Measurements from ENCODE around the gene RANBP9. TPM values are rescaled to one million over a fixed set of nuclear protein-coding genes. Genes with fewer than 3 reads are reported as not detected.
A peak's percentile ranks its signal among the peaks of the same experiment; 100 is the strongest.

The RANBP9 gene
- total and polyA plus RNA-seq, 9 of the 15 experiments (the other 6 are each of a cell fraction or from before 2014, with no cell fraction given) = 27.5 to 130 (median 61.5) TPM

DNA sequence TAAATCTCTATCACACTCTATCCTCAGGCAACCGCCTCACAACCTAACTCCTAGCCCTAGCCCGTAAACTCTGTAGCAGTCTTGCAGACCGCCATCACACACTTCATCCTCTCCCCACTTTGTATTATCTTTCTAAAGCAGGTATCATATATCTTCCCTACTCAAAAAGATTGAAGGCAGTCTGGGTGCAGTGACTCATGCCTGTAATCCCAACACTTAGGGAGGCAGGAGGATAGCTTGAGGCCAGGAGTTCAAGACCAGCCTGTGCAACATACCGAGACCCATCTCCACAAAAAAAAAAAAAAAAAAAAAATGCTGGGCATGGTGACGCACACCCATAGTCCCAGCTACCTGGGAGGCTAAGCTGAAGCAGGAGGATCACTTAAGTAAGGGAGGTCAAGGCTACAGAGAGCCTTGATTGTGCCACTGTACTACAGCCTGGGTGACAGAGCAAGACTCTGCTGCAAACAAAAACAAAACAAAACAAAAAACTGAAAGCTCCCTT is 22.9 kb downstream of the RANBP9 start:
- Histone ChIP-seq H3K4me1 (replicated peaks in 1 of 2; ENCODE audit: control insufficient read depth in 2 of 2, insufficient read depth in 2 of 2, low read length in 2 of 2) (peaks cover 10 to 32% of the 10 kb centered on the region in 2 experiments; a peak in 4 of 5 replicates), H3K4me2 (ENCODE audit: insufficient read depth, low read length) (no peak overlapping the region; the same call in 1 of the 2 replicates), H3K9me1 (ENCODE audit: control insufficient read depth, insufficient read depth, low read length) (no peaks in the 10 kb centered on the region), H4K20me1 (replicated peaks; ENCODE audit: control insufficient read depth, insufficient read depth, low read length) (no peaks in the 10 kb centered on the region), H3K36me3 (ENCODE audit: control insufficient read depth, insufficient read depth, low read length) (peaks cover 73% of the 10 kb centered on the region), H3K4me3 (no peak overlapping the region), H3K79me2 (ENCODE audit: control insufficient read depth, insufficient read depth, low read length) (peaks cover 92% of the 10 kb centered on the region), H3K9me3 (replicated peaks; ENCODE audit: control insufficient read depth, insufficient read depth, low read depth, low read length) (no peaks in the 10 kb centered on the region), H3K9ac (ENCODE audit: insufficient read depth in 1 of 2, low read depth in 2 of 2, low read length in 2 of 2) (no peak overlapping the region), H3K27me3 (ENCODE audit: control insufficient read depth in 2 of 2, insufficient read depth in 2 of 2, low read length in 2 of 2) (no peaks in the 10 kb centered on the region), H2AFZ (ENCODE audit: low read depth, low read length) (no peak overlapping the region), H3K27ac (ENCODE audit: extremely low read depth, low read depth, low read length) (peak overlapping the region; percentile 45; the same call in 1 of the 3 replicates)
- 3% methylated on average over 5 of the region's 5 CpGs for WGBS (ENCODE audit: insufficient coverage, low coverage, missing lambda C conversion rate)
- FAIRE-seq (peak; percentile 89), ATAC-seq (peak; percentile 79), DNase-seq (ENCODE audit: extremely low read depth in 1 of 4, low spot score in 3 of 4) (peak in 2 of 4 experiments; percentile 82 to 88)
- in situ Hi-C loops (cut with MboI) (no loop called here), intact Hi-C loops (cut with micrococcal nuclease) (no loop called here)
- BruUV-seq (replicated peaks) = no TSS peak
- ChIA-PET CTCF (ENCODE audit: low intra/inter-chr PET ratio) (interaction anchor here (0.9 kb wide), 1 partner anchor 21 kb away, joined by 3 read pairs; no protein-coding TSS in a partner anchor), POLR2A (interaction anchor here (0.9 to 2.5 kb wide), 4 partner anchors 9 to 14 kb away, joined by 3 to 15 read pairs (median 6); no protein-coding TSS in a partner anchor)
- TF ChIP-seq ATF7 (IDR thresholded peaks at IDR 0.05) (0 out of 2 replicates have a peak, but pooled peaks have one; percentile 41), EP300 (IDR thresholded peaks at IDR 0.05; ENCODE audit: low read length) (peak; percentile 72; the same call in 1 of the 2 replicates), CTBP1 (IDR thresholded peaks at IDR 0.05; ENCODE audit: borderline replicate concordance) (peak; percentile 68), ZNF146 (CRISPR knock-in tag; IDR thresholded peaks at IDR 0.05; ENCODE audit: unreplicated experiment) (no peak), MIER1 (IDR thresholded peaks at IDR 0.05; ENCODE audit: low read depth) (0 out of 2 replicates have a peak, but pooled peaks have one; percentile 17), MYBL2 (IDR thresholded peaks at IDR 0.05; ENCODE audit: low read depth) (no peak), MYBL2 (CRISPR knock-in tag; IDR thresholded peaks at IDR 0.05; ENCODE audit: borderline replicate concordance) (no peak), ILK (tag; IDR thresholded peaks at IDR 0.05; ENCODE audit: borderline replicate concordance, low read depth) (no peak), ARHGAP35 (IDR thresholded peaks at IDR 0.05; ENCODE audit: partially characterized antibody) (peak; percentile 36), LEF1 (IDR thresholded peaks at IDR 0.05) (no peak), SREBF1 (IDR thresholded peaks at IDR 0.05; ENCODE audit: borderline replicate concordance, low read depth, low read length) (no peak), ZNF57 (CRISPR knock-in tag; IDR thresholded peaks at IDR 0.05) (no peak), ZBTB12 (CRISPR knock-in tag; IDR thresholded peaks at IDR 0.05) (no peak), NFXL1 (CRISPR knock-in tag; IDR thresholded peaks at IDR 0.05) (no peak), KDM5B (IDR thresholded peaks at IDR 0.05; ENCODE audit: insufficient replicate concordance, low read depth, low read length) (no peak), PHB2 (IDR thresholded peaks at IDR 0.05; ENCODE audit: low read depth) (0 out of 2 replicates have a peak, but pooled peaks have one; percentile 52), ZKSCAN8 (CRISPR knock-in tag; IDR thresholded peaks at IDR 0.05) (no peak), USF2 (CRISPR knock-in tag; IDR thresholded peaks at IDR 0.05) (no peak), SP2 (IDR thresholded peaks at IDR 0.05; ENCODE audit: extremely low read depth, low read depth, low read length, poor library complexity, severe bottlenecking) (no peak), ZNF699 (CRISPR knock-in tag; IDR thresholded peaks at IDR 0.05; ENCODE audit: insufficient replicate concordance) (no peak), ZNF436 (CRISPR knock-in tag; IDR thresholded peaks at IDR 0.05) (no peak)
- TF ChIP-seq, protein P1, sequence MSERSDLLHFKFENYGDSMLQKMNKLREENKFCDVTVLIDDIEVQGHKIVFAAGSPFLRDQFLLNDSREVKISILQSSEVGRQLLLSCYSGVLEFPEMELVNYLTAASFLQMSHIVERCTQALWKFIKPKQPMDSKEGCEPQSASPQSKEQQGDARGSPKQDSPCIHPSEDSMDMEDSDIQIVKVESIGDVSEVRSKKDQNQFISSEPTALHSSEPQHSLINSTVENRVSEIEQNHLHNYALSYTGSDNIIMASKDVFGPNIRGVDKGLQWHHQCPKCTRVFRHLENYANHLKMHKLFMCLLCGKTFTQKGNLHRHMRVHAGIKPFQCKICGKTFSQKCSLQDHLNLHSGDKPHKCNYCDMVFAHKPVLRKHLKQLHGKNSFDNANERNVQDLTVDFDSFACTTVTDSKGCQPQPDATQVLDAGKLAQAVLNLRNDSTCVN (CRISPR knock-in tag; IDR thresholded peaks at IDR 0.05) = no peak

Measured in K562 (cell line).